NT2/D1 (cell line): ENCODE results near the gene CTBP2.

ENCODE experiments used
- SUZ12 ChIP-seq: IDR thresholded peaks from 2 replicates; pipeline ENCODE4 v1.6.1; 2011; ENCODE audit not compliant: insufficient read length, insufficient read depth; ENCODE audit errors: extremely low read depth
- YY1 ChIP-seq: IDR thresholded peaks from 2 replicates; pipeline ENCODE4 v1.6.1; 2011; ENCODE audit not compliant: insufficient read length, insufficient read depth
- ZNF274 ChIP-seq: IDR thresholded peaks from 2 replicates; pipeline ENCODE4 v1.6.1; 2011; ENCODE audit warnings: mild to moderate bottlenecking, low read depth, low read length

DNA sequence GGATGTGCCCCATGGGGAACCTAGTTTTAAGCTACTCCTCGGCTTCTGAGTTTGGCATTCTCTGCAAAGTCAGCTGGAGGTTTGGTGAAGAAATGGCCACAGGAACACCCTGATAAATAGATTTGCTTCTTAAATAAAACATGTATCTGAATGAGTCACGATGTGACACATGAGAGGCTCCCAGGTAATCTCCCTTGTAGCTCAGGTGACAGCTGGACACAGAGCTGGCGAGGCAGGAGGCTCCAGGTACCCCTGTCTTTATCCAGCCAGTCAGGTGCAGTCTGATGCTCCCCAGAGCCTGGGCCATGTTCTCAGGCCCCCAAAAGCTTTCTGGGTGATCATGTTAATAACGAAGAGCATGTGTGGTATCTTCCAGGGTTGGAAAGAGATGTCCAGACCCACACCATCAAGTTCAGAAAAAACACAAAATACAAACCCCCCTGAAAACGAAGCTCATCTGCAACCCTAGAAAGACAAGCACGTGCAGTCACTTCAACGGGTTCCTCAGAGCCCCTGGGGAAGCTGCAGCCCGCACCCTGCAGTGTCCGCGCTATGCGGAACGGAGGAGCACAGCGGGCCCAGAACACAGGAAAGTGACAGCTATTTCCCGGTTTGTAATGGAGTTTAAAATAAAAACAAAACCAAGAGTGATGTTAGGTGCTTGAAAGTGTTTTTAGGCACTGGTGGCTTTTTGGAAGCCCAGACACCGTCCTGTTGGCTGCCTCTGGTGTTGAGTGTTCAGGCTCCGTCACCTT, 149.0 kb downstream of the CTBP2 start:
- TF ChIP-seq YY1 (no peak), SUZ12 (no peak), ZNF274 (no peak)
